Hematopoietic multipotent progenitor cell treated with erythropoietin and hydrocortisone succinate and interleukin-3 and kit ligand, for 6 days (in vitro differentiated cells): ENCODE results near the gene EIF2D.
"Not testable (repeated sequence)": the region's sequence is repeated elsewhere in the genome, so short reads cannot be mapped to it uniquely, and the experiment has no call there.

Experiments used
- DNase-seq: peaks from one replicate; pipeline ENCODE4 v3.0.0-alpha.2; 2015

The EIF2D gene

DNA sequence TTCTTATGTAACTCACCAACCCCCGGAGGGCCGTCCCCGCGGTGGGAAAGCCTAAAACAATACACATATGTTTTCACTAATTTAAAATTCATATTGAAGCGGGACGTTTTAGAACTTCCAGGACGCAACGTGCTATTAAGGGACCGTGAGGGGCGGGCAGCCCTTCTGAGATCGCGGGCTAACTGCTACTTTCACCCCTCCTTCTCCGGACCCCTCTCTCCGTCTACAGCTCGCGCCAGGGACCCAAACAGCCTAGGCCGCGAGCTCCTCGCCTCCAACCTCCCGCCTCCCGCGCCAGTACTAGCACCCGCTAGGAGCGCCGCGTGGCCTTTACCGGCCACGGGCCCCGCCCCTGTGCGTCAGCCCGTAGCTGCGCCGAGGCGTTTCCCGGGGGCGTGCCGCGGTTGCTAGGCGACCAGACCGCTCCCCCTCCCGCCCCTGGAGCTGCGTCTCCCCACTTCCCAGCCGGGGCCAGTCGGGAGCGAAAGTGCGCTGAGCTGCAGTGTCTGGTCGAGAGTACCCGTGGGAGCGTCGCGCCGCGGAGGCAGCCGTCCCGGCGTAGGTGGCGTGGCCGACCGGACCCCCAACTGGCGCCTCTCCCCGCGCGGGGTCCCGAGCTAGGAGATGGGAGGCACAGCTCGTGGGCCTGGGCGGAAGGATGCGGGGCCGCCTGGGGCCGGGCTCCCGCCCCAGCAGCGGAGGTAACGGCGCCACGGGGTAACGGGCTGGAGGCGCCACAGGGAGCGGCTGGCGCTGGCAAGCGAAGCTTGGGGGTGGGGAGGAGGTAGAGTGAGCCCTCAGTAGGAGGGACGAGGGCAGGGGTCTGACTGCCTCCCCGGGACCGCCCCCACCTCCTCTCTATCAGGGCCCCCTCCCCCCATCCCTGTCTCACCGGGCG is 23.1 kb upstream of the EIF2D start, which contains the start of gene DYRK3:
Gene DYRK3, plus strand, starts transcription at position 457 of the 898 bp plus-strand sequence. Its CDS starts 168 bp downstream, at position 625.
- DNase-seq, result peak; percentile 96

GRCh38 chr1:206634365-206635079 is 22.3 kb upstream of the EIF2D start:
- DNase-seq, result peak; percentile 94

DNA sequence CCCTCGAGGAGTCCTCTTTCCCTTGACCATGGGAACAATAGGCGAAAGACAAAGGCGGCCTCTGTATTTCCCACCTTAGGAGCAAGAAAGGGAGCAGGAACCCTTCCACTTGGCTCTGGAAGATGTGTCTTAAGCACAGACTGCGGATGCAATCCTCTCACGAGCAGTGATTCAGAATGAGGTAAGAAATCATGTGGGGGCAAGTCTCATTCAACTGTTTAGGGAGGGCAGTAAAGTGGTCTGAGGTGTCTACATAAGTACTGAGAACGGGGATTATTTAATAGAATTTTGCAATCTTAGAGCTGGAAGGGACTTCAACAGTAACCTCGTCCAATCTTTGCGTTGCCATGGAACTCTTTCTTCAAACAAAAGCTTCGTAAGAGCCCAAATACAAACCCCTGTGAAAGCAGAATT is 21.4 kb upstream of the EIF2D start:
- no peak for DNase-seq

- DNase-seq, result peak; percentile 89
These were observed 18.8 kb upstream of the EIF2D start for GRCh38 chr1:206631085-206631509.

GRCh38 chr1:206628916-206629315 is 16.7 kb upstream of the EIF2D start:
- DNase-seq, result no peak

- not testable (repeated sequence) for DNase-seq
These were observed 14.1 kb upstream of the EIF2D start for GRCh38 chr1:206626396-206626795.

- DNase-seq, result no peak
These were observed 2.9 kb downstream of the EIF2D start for GRCh38 chr1:206609229-206609991.

DNA sequence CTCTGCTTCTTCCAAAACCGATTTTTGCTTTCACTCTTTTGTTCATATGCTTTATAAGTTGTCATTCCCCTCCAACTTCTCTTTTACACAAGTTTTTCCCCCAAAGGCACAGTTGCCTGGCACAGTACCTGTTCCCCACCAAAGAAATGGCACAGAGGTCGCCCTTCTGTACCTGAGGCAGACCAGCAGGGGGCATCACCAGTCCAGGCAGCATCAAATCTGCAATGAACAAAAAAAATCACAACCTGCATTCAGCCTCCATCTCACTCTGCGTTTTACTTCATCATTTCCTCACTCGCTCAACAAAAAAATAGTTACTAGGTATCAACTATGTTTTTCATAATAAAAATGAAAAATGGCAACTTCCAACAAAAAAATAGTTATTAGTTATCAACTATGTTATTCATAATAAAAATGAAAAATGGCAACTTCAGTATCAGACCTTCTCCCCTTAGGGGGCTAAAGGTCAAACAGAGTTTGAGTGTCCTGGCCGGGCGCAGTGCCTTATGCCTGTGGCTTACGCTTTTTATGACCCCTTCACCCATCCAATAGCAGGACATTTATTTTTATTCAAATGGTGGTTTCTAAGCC is 4.1 kb downstream of the EIF2D start:
- DNase-seq, result peak; percentile 71

DNA sequence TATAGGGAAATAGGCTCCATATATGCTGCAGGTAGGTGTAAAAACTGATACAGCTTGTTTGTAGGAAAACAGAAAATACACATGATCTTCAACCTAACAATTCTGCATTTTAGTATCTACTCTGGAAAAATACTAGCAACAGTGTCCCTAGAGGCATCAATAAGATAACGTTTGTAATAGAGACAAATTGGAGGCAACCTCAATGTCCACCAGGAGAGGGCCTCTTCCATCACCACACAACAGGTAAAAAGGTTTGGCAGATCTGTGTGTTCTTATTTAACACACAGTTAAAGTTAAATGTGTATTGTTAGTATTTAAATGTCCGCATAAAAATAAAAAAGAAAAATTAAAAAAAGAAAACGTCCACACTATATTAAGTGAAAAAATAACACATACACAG is 5.4 kb downstream of the EIF2D start:
- DNase-seq, result peak; percentile 76

DNA sequence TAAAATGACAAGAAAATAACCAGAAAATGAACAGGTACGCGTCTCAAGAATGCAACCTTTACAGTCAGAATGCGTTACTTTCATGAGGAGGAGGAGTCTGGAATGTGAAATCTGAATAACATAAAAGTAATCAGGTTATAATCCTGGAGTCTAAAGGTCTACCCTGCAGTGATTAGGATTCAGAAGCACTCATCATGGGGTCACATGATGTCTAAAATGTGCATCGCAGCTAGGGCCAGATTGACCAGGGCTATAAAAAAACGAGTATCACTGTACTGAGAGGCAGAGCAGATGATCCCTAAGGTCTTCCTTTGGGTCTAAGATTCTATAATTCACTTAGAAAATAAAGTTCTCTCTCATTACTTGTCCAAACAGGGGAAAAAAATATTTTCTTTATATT is 7.4 kb downstream of the EIF2D start:
- DNase-seq, result no peak

DNA sequence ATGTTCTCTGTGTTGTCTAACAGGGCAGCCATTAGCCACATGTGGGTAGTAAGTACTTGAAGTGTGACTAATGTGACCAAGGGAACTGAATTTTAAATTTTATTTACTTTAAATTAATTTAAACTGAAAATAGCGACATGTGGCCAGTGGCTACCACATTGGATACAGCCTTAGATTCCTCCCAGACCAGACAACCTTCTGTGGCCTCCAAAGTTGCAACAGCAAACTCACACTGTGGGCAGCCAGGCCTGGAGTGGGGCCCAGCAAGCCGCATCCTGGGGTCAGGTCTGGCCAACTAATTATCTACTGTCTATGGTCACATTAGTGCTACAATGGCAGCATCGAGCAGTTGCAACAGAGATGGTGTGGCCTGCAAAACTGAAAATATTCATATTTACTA is 11.7 kb downstream of the EIF2D start:
- DNase-seq, result no peak

- DNase-seq, result no peak
These were observed 16.0 kb downstream of the EIF2D start for GRCh38 chr1:206596319-206596666.

- no peak for DNase-seq
These were observed 16.5 kb downstream of the EIF2D start for GRCh38 chr1:206595581-206596318.

GRCh38 chr1:206593351-206593925 is 18.8 kb downstream of the EIF2D start:
- DNase-seq, result no peak

GRCh38 chr1:206591696-206592095 is 20.6 kb downstream of the EIF2D start:
- no peak for DNase-seq

DNA sequence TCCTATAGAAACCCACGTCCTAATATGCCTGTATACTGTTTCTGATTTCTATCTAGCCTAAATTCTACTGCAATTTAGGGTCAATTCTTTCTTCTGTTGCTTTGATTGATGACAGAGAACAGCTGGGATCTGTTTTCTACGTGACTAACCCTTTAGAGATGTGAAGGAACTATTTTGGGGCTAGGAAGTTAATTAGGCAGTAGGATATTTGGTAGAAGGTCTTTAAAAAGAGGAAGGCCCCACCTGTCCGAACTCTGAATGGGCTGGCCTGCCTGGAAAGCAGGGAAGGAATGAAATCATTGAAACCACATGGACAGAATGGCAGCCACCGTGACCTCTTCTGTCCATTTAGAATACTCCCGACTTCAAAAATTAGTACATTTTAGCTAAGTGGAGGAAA is 21.0 kb downstream of the EIF2D start:
- no peak for DNase-seq

DNA sequence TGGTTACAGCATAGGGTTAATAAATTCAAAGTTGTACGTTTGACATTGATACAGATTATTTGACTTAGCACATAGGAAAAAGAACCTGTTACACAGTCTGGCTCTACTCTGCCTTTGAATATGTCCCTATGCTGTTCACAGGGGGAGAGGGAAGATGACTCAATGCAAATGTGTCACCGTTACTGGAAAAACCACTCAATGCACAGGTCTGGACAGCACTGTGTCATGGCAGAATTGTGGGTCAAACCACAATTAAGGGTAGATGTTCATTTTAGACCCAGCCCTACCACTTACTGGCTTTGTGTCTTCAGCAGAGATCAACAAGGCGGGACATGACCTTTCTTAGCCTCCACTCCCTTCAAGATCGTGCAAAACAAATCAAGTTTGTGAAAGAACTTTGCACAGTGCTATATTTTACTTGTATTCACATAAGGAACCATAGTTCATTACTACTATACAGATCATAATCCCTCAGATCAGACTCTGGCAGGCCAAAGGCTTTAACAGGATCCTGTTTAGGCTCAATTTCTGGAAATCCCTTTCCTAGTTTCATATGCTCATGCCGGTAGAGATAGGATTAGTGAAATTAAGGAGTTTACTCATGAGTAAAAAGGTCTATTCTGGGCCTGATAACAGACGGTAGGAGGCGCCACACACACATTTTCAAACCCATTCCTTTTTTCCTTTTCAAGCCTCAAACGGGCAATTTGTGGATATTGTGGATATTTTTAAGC is 22.1 kb downstream of the EIF2D start:
- DNase-seq, result peak; percentile 27

DNA sequence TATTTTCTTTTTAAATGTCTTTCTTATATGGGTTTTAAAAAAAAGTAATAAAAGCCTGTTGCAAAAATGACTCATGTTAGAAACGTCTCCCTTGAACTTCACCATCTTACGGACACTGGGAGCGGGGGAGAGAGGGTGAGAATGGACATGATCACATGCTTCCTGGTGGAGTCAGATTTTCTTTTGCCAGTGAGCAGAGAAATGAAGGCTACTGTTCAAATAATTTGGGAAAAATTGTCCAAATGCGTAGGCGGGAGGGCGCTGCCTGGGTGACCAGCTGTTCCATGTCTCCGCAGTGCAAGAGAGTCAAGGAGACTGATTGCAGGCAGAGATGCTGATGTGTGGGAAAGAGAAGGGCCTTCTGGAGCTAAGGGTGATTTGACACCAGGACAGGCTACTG is 23.1 kb downstream of the EIF2D start:
- DNase-seq, result no peak

DNA sequence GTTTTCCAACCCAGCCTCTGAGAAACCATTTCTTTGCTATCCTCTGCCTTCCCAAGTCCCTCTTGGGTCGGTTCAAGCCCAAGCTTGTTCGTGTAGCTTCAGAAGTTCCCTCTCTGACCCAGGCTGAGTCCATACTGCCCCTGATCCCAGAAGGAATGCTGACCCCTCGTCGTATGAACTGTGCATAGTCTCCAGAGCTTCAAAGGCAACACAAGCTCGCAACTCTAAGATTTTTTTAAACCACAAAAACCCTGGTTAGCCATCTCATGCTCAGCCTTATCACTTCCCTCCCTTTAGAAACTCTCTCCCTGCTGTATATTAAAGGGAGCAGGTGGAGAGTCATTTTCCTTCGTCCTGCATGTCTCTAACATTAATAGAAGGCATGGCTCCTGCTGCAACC is 23.8 kb downstream of the EIF2D start:
- no peak for DNase-seq

DNA sequence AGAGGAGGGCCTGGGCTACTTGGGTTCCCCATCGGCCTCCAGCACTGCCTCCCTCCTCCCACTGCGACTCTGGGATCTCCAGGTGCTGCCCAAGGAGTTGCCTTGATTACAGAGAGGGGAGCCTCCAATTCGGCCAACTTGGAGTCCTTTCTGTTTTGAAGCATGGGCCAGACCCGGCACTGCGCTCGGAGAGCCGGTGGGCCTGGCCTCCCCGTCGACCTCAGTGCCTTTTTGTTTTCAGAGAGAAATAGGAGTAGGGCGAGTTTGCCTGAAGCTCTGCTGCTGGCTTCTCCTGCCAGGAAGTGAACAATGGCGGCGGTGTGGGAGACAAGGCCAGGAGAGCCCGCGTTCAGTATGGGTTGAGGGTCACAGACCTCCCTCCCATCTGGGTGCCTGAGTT is 24.4 kb downstream of the EIF2D start:
- no peak for DNase-seq
